GM18517 (cell line): ENCODE data around the gene TMEM174.

Experiments used
- ATAC-seq: cut with Tn5 transposase; IDR thresholded peaks from one replicate; pipeline ENCODE4 v1.9.1; 2021; ENCODE audit warnings: mild to moderate bottlenecking, moderate library complexity; ENCODE audit not compliant: unreplicated experiment

The TMEM174 gene

GRCh38 chr5:73172951-73173350, at the start of gene TMEM174:
TSS of gene TMEM174 (plus strand) at chr5:73173193. CDS start at chr5:73173244, 51 bp downstream.
- ATAC-seq: no peak

- no peak for ATAC-seq
These were observed 47.7 kb upstream of the TMEM174 start for GRCh38 chr5:73125289-73125688.

GRCh38 chr5:73126381-73126780, 46.6 kb upstream of the TMEM174 start:
- ATAC-seq: no peak

- ATAC-seq: no peak
These were observed 46.0 kb upstream of the TMEM174 start for GRCh38 chr5:73126957-73127356.

- no peak for ATAC-seq
These were observed 43.9 kb upstream of the TMEM174 start for GRCh38 chr5:73129143-73129542.

- ATAC-seq: no peak
These were observed 42.2 kb upstream of the TMEM174 start for GRCh38 chr5:73130811-73131210.

GRCh38 chr5:73131711-73132425, 41.1 kb upstream of the TMEM174 start:
- no peak for ATAC-seq

GRCh38 chr5:73132759-73133158, 40.2 kb upstream of the TMEM174 start:
- ATAC-seq: no peak

GRCh38 chr5:73135021-73135420, 38.0 kb upstream of the TMEM174 start:
- ATAC-seq: no peak

GRCh38 chr5:73135429-73136054, 37.5 kb upstream of the TMEM174 start:
- no peak for ATAC-seq

GRCh38 chr5:73136055-73136562, 36.9 kb upstream of the TMEM174 start:
- no peak for ATAC-seq

- no peak for ATAC-seq
These were observed 35.1 kb upstream of the TMEM174 start for GRCh38 chr5:73137563-73138530.

- no peak for ATAC-seq
These were observed 33.5 kb upstream of the TMEM174 start for GRCh38 chr5:73139485-73139884.

GRCh38 chr5:73140801-73141200, 32.2 kb upstream of the TMEM174 start:
- no peak for ATAC-seq

- no peak for ATAC-seq
These were observed 31.0 kb upstream of the TMEM174 start for GRCh38 chr5:73142035-73142434.

- ATAC-seq: no peak
These were observed 29.3 kb upstream of the TMEM174 start for GRCh38 chr5:73143716-73144115.

- no peak for ATAC-seq
These were observed 23.5 kb upstream of the TMEM174 start for GRCh38 chr5:73149540-73149939.

- no peak for ATAC-seq
These were observed 22.1 kb upstream of the TMEM174 start for GRCh38 chr5:73150876-73151275.

- no peak for ATAC-seq
These were observed 21.1 kb upstream of the TMEM174 start for GRCh38 chr5:73151766-73152410.
